IPS-20b (cell line): ENCODE measurements around the gene HOXB9.

Source experiments
- H3K27ac ChIP-seq: one replicate; pipeline ENCODE4 v1.5.1; 2013; ENCODE audit warnings: low read length
- H3K27me3 ChIP-seq: 2 replicates; pipeline ENCODE4 v1.6.1; 2013; ENCODE audit warnings: mild to moderate bottlenecking, low read length, inconsistent platforms; ENCODE audit not compliant: insufficient read depth
- H3K36me3 ChIP-seq: 2 replicates; pipeline ENCODE4 v1.6.1; 2013; ENCODE audit warnings: low read depth, mild to moderate bottlenecking, inconsistent platforms, low read length, moderate library complexity; ENCODE audit not compliant: insufficient read depth
- H3K4me1 ChIP-seq: 2 replicates; pipeline ENCODE4 v1.6.1; 2013; ENCODE audit warnings: mild to moderate bottlenecking, control low read depth, inconsistent platforms, low read length, moderate library complexity; ENCODE audit not compliant: insufficient read depth
- H3K4me3 ChIP-seq: 2 replicates; pipeline ENCODE4 v1.5.1; 2013; ENCODE audit warnings: mild to moderate bottlenecking, low read length, inconsistent platforms
- H3K9ac ChIP-seq: 2 replicates; pipeline ENCODE4 v1.6.1; 2013; ENCODE audit warnings: low read depth, mild to moderate bottlenecking, inconsistent platforms, low read length, moderate library complexity
- H3K9me3 ChIP-seq: 2 replicates; pipeline ENCODE4 v1.6.1; 2013; ENCODE audit warnings: mild to moderate bottlenecking, low read depth, low read length, inconsistent platforms; ENCODE audit not compliant: insufficient read depth

HOXB9 gene

GRCh38 chr17:48618256-48618896 lies 7.8 kb downstream of the HOXB9 start:
- no peaks in the 10 kb centered on the region for H3K4me1 ChIP-seq
- H3K9ac ChIP-seq = no peak overlapping the region
- no peaks in the 10 kb centered on the region for H3K36me3 ChIP-seq
- no peak overlapping the region for H3K27ac ChIP-seq
- peaks cover 24% of the 10 kb centered on the region; the same call in 1 of the 2 replicates for H3K9me3 ChIP-seq
- no peak overlapping the region for H3K4me3 ChIP-seq
- H3K27me3 ChIP-seq = peaks cover 100% of the 10 kb centered on the region

GRCh38 chr17:48617471-48618255 lies 8.5 kb downstream of the HOXB9 start:
- H3K27me3 ChIP-seq = peaks cover 100% of the 10 kb centered on the region
- H3K36me3 ChIP-seq = no peaks in the 10 kb centered on the region
- H3K9me3 ChIP-seq = peaks cover 24% of the 10 kb centered on the region; the same call in 1 of the 2 replicates
- H3K4me1 ChIP-seq = no peaks in the 10 kb centered on the region
- no peak overlapping the region for H3K4me3 ChIP-seq
- H3K9ac ChIP-seq = no peak overlapping the region
- no peak overlapping the region for H3K27ac ChIP-seq

- no peak overlapping the region for H3K27ac ChIP-seq
- H3K4me3 ChIP-seq = no peak overlapping the region
- H3K36me3 ChIP-seq = no peaks in the 10 kb centered on the region
- H3K27me3 ChIP-seq = peaks cover 100% of the 10 kb centered on the region
- no peaks in the 10 kb centered on the region for H3K4me1 ChIP-seq
- peaks cover 18% of the 10 kb centered on the region; the same call in 1 of the 2 replicates for H3K9me3 ChIP-seq
- no peak overlapping the region for H3K9ac ChIP-seq
Measured at GRCh38 chr17:48616717-48617470, 9.3 kb downstream of the HOXB9 start.

GRCh38 chr17:48615963-48616716 lies 10.0 kb downstream of the HOXB9 start:
- Histone ChIP-seq H3K36me3 (no peaks in the 10 kb centered on the region), H3K27ac (no peak overlapping the region), H3K9ac (no peak overlapping the region), H3K4me3 (no peak overlapping the region), H3K4me1 (no peaks in the 10 kb centered on the region), H3K9me3 (peaks cover 14% of the 10 kb centered on the region; the same call in 1 of the 2 replicates), H3K27me3 (peaks cover 100% of the 10 kb centered on the region)

- peaks cover 11% of the 10 kb centered on the region; the same call in 1 of the 2 replicates for H3K9me3 ChIP-seq
- H3K4me1 ChIP-seq = no peaks in the 10 kb centered on the region
- H3K36me3 ChIP-seq = no peaks in the 10 kb centered on the region
- no peak within 1 kb of the TSS for H3K27ac ChIP-seq
- no peak within 1 kb of the TSS for H3K4me3 ChIP-seq
- no peak within 1 kb of the TSS for H3K9ac ChIP-seq
- peaks cover 100% of the 10 kb centered on the region for H3K27me3 ChIP-seq
Measured at GRCh38 chr17:48615047-48615962, 10.9 kb downstream of the HOXB9 start, which contains the start of gene HOXB8. Gene HOXB8 (minus strand): TSS chr17:48615292. CDS start chr17:48614704, 588 bp downstream.

- Histone ChIP-seq H3K27me3 (peaks cover 100% of the 10 kb centered on the region), H3K9me3 (peaks cover 9% of the 10 kb centered on the region; the same call in 1 of the 2 replicates), H3K27ac (no peak overlapping the region), H3K36me3 (no peaks in the 10 kb centered on the region), H3K4me3 (no peak overlapping the region), H3K4me1 (no peaks in the 10 kb centered on the region), H3K9ac (no peak overlapping the region)
Measured at GRCh38 chr17:48613862-48614694, 12.1 kb downstream of the HOXB9 start.

- H3K27me3 ChIP-seq = peaks cover 100% of the 10 kb centered on the region
- H3K4me1 ChIP-seq = no peaks in the 10 kb centered on the region
- H3K27ac ChIP-seq = no peak overlapping the region
- H3K36me3 ChIP-seq = no peaks in the 10 kb centered on the region
- peaks cover 13% of the 10 kb centered on the region; the same call in 1 of the 2 replicates for H3K9me3 ChIP-seq
- H3K4me3 ChIP-seq = no peak overlapping the region
- no peak overlapping the region for H3K9ac ChIP-seq
Measured at GRCh38 chr17:48612854-48613691, 13.1 kb downstream of the HOXB9 start.

GRCh38 chr17:48612456-48612853 lies 13.7 kb downstream of the HOXB9 start:
- H3K27me3 ChIP-seq = peaks cover 100% of the 10 kb centered on the region
- H3K9me3 ChIP-seq = peaks cover 13% of the 10 kb centered on the region; the same call in 1 of the 2 replicates
- no peaks in the 10 kb centered on the region for H3K4me1 ChIP-seq
- H3K9ac ChIP-seq = no peak overlapping the region
- H3K27ac ChIP-seq = no peak overlapping the region
- H3K4me3 ChIP-seq = no peak overlapping the region
- no peaks in the 10 kb centered on the region for H3K36me3 ChIP-seq

GRCh38 chr17:48611681-48612455 lies 14.3 kb downstream of the HOXB9 start:
- no peak overlapping the region for H3K4me3 ChIP-seq
- no peak overlapping the region for H3K27ac ChIP-seq
- H3K27me3 ChIP-seq = peaks cover 100% of the 10 kb centered on the region
- peaks cover 8% of the 10 kb centered on the region; the same call in 1 of the 2 replicates for H3K9me3 ChIP-seq
- no peak overlapping the region for H3K9ac ChIP-seq
- no peaks in the 10 kb centered on the region for H3K4me1 ChIP-seq
- H3K36me3 ChIP-seq = no peaks in the 10 kb centered on the region
